ENCODE measurements around the gene AAMDC.

DNA sequence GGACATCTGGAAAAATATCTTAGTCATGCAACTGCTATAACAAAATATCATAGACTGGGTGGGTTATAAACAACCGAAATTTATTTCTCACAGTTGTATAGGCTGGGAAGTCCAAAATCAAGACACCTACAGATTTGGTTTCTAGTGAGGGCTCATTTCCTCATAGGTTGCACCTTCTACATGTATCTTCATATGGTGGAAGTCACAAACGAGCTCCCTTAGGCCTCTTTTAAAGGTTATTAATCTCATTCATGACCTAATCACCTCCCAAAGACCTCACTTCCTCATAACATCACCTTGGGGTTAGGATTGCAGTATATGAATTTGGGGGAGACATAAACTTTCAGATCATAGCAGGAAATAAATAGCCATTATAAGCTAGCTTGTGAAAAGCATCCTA, 88.3 kb downstream of the AAMDC start:
- TF ChIP-seq, protein P1, sequence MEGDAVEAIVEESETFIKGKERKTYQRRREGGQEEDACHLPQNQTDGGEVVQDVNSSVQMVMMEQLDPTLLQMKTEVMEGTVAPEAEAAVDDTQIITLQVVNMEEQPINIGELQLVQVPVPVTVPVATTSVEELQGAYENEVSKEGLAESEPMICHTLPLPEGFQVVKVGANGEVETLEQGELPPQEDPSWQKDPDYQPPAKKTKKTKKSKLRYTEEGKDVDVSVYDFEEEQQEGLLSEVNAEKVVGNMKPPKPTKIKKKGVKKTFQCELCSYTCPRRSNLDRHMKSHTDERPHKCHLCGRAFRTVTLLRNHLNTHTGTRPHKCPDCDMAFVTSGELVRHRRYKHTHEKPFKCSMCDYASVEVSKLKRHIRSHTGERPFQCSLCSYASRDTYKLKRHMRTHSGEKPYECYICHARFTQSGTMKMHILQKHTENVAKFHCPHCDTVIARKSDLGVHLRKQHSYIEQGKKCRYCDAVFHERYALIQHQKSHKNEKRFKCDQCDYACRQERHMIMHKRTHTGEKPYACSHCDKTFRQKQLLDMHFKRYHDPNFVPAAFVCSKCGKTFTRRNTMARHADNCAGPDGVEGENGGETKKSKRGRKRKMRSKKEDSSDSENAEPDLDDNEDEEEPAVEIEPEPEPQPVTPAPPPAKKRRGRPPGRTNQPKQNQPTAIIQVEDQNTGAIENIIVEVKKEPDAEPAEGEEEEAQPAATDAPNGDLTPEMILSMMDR (IDR thresholded peaks at IDR 0.05): no peak
- no peak for TF ChIP-seq POLR2A (IDR thresholded peaks at IDR 0.05)

Data from uterus (tissue), 2 donors.